A673 (cell line): Measurements from ENCODE around the gene LGALS9. TPM values are rescaled to one million over a fixed set of nuclear protein-coding genes. Genes with fewer than 3 reads are reported as not detected.

Source experiments
- total RNA-seq: library from RNA; stranded (reverse); gene quantifications from 2 replicates; pipeline ENCODE4 v1.2.3, GENCODE V29; 2021

Gene LGALS9
- total RNA-seq, 1 experiment from 2014 or later: 2.4 TPM

Other genes with a start within 250 kb of the LGALS9 start
- gene KSR1, start 174.7 kb upstream of the LGALS9 start, total RNA-seq: 41.7 and 47.8 TPM in 2 replicates
- gene NOS2, start 169.3 kb downstream of the LGALS9 start, total RNA-seq: 0.37 and 0.67 TPM in 2 replicates